G401 (cell line): ENCODE results near the gene SKAP2. TPM values are rescaled to one million over a fixed set of nuclear protein-coding genes. Genes with fewer than 3 reads are reported as not detected.
A peak's percentile ranks its signal among the peaks of the same experiment; 100 is the strongest.

ENCODE experiments used
- DNase-seq: peaks from one replicate; pipeline ENCODE4 v3.0.0-alpha.2; 2015; ENCODE audit warnings: low spot score
- in situ Hi-C: cut with HindIII; loops from 2 replicates; pipeline ENCODE4 v1.10.0; 2016; ENCODE audit warnings: low sequenced_read_pairs, mixed read lengths
- total RNA-seq: library from RNA; depleted of rRNA; stranded (reverse); fragments of >200 nt; shearing (Covaris generic); gene quantifications from 2 replicates; pipeline ENCODE4 v1.2.3, GENCODE V29; 2014

Gene SKAP2
- total RNA-seq, 1 experiment from 2014 or later = 16.2 TPM

GRCh38 chr7:26655781-26656180, 208.6 kb downstream of the SKAP2 start:
- in situ Hi-C loops = no loop called here
- DNase-seq = peak; percentile 52

- peak; percentile 72 for DNase-seq
- in situ Hi-C loops = no loop called here
These were observed 210.7 kb downstream of the SKAP2 start for GRCh38 chr7:26653430-26654399.

GRCh38 chr7:26652401-26653100, 211.8 kb downstream of the SKAP2 start:
- peak; percentile 20 for DNase-seq
- in situ Hi-C loops = no loop called here

GRCh38 chr7:26650103-26650502, 214.3 kb downstream of the SKAP2 start:
- DNase-seq = peak; percentile 95
- in situ Hi-C loops = no loop called here

GRCh38 chr7:26649388-26649787, 215.0 kb downstream of the SKAP2 start:
- peak; percentile 35 for DNase-seq
- in situ Hi-C loops = no loop called here

- no peak for DNase-seq
- in situ Hi-C loops = no loop called here
These were observed 215.8 kb downstream of the SKAP2 start for GRCh38 chr7:26648554-26648953.

GRCh38 chr7:26646336-26647048, 217.9 kb downstream of the SKAP2 start:
- DNase-seq = no peak
- in situ Hi-C loops = no loop called here

- no peak for DNase-seq
- in situ Hi-C loops = no loop called here
These were observed 219.3 kb downstream of the SKAP2 start for GRCh38 chr7:26645121-26645520.

- no peak for DNase-seq
- in situ Hi-C loops = no loop called here
These were observed 222.0 kb downstream of the SKAP2 start for GRCh38 chr7:26642416-26642815.

GRCh38 chr7:26639695-26640094, 224.7 kb downstream of the SKAP2 start:
- DNase-seq = no peak
- in situ Hi-C loops = no loop called here

- no peak for DNase-seq
- in situ Hi-C loops = no loop called here
These were observed 225.3 kb downstream of the SKAP2 start for GRCh38 chr7:26639111-26639510.

GRCh38 chr7:26638140-26638539, 226.2 kb downstream of the SKAP2 start:
- no peak for DNase-seq
- in situ Hi-C loops = no loop called here

GRCh38 chr7:26637610-26638009, 226.8 kb downstream of the SKAP2 start:
- in situ Hi-C loops = no loop called here
- DNase-seq = no peak

- DNase-seq = no peak
- in situ Hi-C loops = no loop called here
These were observed 227.6 kb downstream of the SKAP2 start for GRCh38 chr7:26636808-26637207.

- in situ Hi-C loops = no loop called here
- no peak for DNase-seq
These were observed 230.8 kb downstream of the SKAP2 start for GRCh38 chr7:26633557-26633956.

GRCh38 chr7:26631601-26632000, 232.8 kb downstream of the SKAP2 start:
- in situ Hi-C loops = no loop called here
- DNase-seq = no peak

GRCh38 chr7:26630941-26631580, 233.3 kb downstream of the SKAP2 start:
- in situ Hi-C loops = no loop called here

GRCh38 chr7:26630361-26630760, 234.0 kb downstream of the SKAP2 start:
- DNase-seq = no peak
- in situ Hi-C loops = no loop called here

More at GRCh38 chr7:26630941-26631580, 233.3 kb downstream of the SKAP2 start:
- DNase-seq = no peak

GRCh38 chr7:26629696-26630095, 234.7 kb downstream of the SKAP2 start:
- in situ Hi-C loops = no loop called here
- DNase-seq = no peak
